Loucy (cell line): ENCODE measurements around the gene ARFGEF3.

Experiments used
- H2AFZ ChIP-seq: fragments of 200-600 bp; sonication (generic); 2 replicates; pipeline ENCODE4 v1.6.0; 2016; ENCODE audit warnings: antibody characterized with exemption, mild to moderate bottlenecking, low read length, moderate library complexity
- H3F3A ChIP-seq: fragments of 200-600 bp; 2 replicates; pipeline ENCODE4 v1.6.0; 2016; ENCODE audit warnings: antibody characterized with exemption, low read depth, mild to moderate bottlenecking
- H3K27me3 ChIP-seq: fragments of 200-600 bp; sonication (generic); 2 replicates; pipeline ENCODE4 v1.6.1; 2014; ENCODE audit warnings: low read length, mild to moderate bottlenecking; ENCODE audit not compliant: insufficient read depth, poor library complexity, severe bottlenecking
- H3K36me3 ChIP-seq: fragments of 200-600 bp; sonication (generic); 2 replicates; pipeline ENCODE4 v1.6.1; 2016; ENCODE audit warnings: low read length; ENCODE audit not compliant: insufficient read depth
- H3K4me1 ChIP-seq: fragments of 200-600 bp; sonication (generic); 2 replicates; pipeline ENCODE4 v1.5.1; 2014; ENCODE audit warnings: low read length, mild to moderate bottlenecking; ENCODE audit not compliant: insufficient read depth, poor library complexity, severe bottlenecking
- H3K4me2 ChIP-seq: fragments of 200-600 bp; sonication (generic); 2 replicates; pipeline ENCODE4 v1.6.0; 2014; ENCODE audit warnings: antibody characterized with exemption, low read length, low read depth, mild to moderate bottlenecking; ENCODE audit not compliant: poor library complexity, severe bottlenecking
- H3K4me3 ChIP-seq: fragments of 200-600 bp; sonication (generic); 2 replicates; pipeline ENCODE4 v1.5.1; 2014; ENCODE audit warnings: low read length, mild to moderate bottlenecking, mixed read lengths; ENCODE audit not compliant: poor library complexity, severe bottlenecking
- H3K79me2 ChIP-seq: fragments of 200-600 bp; sonication (generic); 2 replicates; pipeline ENCODE4 v1.6.1; 2014; ENCODE audit warnings: low read length; ENCODE audit not compliant: insufficient read depth
- H3K9ac ChIP-seq: fragments of 200-600 bp; sonication (generic); 2 replicates; pipeline ENCODE4 v1.6.0; 2014; ENCODE audit warnings: mild to moderate bottlenecking, low read depth, low read length, moderate library complexity; ENCODE audit not compliant: poor library complexity, severe bottlenecking
- H3K9me2 ChIP-seq: fragments of 200-600 bp; sonication (generic); replicated peaks from 2 replicates; pipeline ENCODE4 v1.6.1; 2016; ENCODE audit warnings: low read depth, low read length, mixed read lengths
- H3K9me3 ChIP-seq: fragments of 200-600 bp; sonication (generic); 2 replicates; pipeline ENCODE4 v1.6.1; 2014; ENCODE audit warnings: mild to moderate bottlenecking, antibody characterized with exemption, low read length, low read depth; ENCODE audit not compliant: insufficient read depth
- H4K20me1 ChIP-seq: fragments of 200-600 bp; sonication (generic); 2 replicates; pipeline ENCODE4 v1.6.0; 2014; ENCODE audit warnings: antibody characterized with exemption, low read length, mild to moderate bottlenecking; ENCODE audit not compliant: insufficient read depth, poor library complexity, severe bottlenecking
- EZH2phosphoT487 ChIP-seq: fragments of 200-600 bp; IDR thresholded peaks from 2 replicates; pipeline ENCODE4 v1.6.1; 2018; ENCODE audit warnings: antibody characterized with exemption, mild to moderate bottlenecking, moderate library complexity, borderline replicate concordance
- TF ChIP-seq, protein P1 (sequence below): fragments of 200-600 bp; sonication (generic); conservative IDR thresholded peaks from 2 replicates; pipeline ENCODE4 v1.5.1; 2014; ENCODE audit warnings: mild to moderate bottlenecking, antibody characterized with exemption, low read length

Gene ARFGEF3

DNA sequence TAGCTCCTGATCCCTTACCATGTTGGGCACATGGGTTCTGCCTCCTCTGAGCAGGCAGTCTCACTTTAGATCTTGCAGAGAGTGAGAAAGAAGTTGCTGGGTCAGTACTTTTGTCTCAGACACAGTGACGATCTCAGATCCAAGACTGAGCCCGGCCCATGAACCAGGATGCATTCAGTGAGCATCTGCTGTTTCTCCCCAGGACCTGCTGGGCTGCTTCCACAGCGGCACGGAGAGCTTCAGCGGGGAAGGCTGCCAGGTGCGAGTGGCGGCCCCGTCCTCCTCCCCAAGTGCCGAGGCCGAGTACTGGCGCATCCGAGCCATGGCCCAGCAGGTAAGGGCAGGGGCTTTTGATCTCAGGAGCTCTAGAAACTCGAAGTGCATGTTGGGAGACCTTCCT lies 162.1 kb downstream of the ARFGEF3 start:
- Histone ChIP-seq H3K4me2 (no peak overlapping the region), H3K9me3 (no peaks in the 10 kb centered on the region), H3K27me3 (no peaks in the 10 kb centered on the region), H3F3A (no peaks in the 10 kb centered on the region), H3K79me2 (no peaks in the 10 kb centered on the region), H3K9ac (no peak overlapping the region), H3K4me1 (no peaks in the 10 kb centered on the region), H2AFZ (no peak overlapping the region), H3K4me3 (no peak overlapping the region), H3K9me2 (no peaks in the 10 kb centered on the region), H4K20me1 (no peaks in the 10 kb centered on the region), H3K36me3 (no peaks in the 10 kb centered on the region)
- TF ChIP-seq, protein P1, sequence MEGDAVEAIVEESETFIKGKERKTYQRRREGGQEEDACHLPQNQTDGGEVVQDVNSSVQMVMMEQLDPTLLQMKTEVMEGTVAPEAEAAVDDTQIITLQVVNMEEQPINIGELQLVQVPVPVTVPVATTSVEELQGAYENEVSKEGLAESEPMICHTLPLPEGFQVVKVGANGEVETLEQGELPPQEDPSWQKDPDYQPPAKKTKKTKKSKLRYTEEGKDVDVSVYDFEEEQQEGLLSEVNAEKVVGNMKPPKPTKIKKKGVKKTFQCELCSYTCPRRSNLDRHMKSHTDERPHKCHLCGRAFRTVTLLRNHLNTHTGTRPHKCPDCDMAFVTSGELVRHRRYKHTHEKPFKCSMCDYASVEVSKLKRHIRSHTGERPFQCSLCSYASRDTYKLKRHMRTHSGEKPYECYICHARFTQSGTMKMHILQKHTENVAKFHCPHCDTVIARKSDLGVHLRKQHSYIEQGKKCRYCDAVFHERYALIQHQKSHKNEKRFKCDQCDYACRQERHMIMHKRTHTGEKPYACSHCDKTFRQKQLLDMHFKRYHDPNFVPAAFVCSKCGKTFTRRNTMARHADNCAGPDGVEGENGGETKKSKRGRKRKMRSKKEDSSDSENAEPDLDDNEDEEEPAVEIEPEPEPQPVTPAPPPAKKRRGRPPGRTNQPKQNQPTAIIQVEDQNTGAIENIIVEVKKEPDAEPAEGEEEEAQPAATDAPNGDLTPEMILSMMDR = no peak

DNA sequence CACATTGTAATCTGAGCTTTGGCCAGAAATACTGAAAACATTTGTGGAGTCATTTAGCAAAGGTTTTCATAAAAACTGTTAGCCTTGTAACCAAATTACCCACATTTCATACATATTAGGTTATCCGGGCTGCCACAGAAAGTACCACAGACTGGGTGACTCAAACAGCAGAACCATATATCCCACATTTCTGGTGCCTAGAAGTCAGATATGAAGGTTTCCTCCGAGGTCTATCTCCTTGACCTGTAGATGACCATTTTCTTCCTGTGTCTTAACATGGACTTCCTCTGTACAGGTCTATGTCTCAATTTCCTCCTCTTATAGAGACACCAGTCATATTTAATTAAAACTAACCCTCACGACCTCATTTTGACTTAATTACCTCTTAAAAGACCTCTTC lies 166.5 kb downstream of the ARFGEF3 start:
- H2AFZ ChIP-seq = no peak overlapping the region

DNA sequence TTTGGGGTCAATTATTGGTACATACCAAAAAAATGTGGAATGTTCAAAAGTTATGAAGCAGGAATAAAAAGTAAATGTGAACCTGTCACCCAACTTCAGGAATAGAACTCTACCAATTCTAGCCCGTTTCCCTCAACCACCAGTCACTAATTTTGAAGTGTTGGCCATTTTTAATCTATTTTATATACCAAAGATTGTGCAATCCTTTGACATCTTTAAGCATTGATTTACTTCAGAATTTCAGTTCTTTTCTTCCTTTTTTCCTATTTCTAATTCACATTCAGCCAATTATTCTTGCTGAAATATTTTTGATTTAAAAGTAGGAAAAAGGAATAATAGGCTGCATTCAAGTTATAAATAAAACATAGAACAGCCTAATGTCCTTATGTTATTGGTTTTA lies 169.0 kb downstream of the ARFGEF3 start:
- Histone ChIP-seq H3K9ac (no peak overlapping the region), H2AFZ (no peak overlapping the region), H3K27me3 (no peaks in the 10 kb centered on the region), H3K4me2 (no peak overlapping the region), H3K4me3 (no peak overlapping the region), H3K9me3 (no peaks in the 10 kb centered on the region), H3K9me2 (no peaks in the 10 kb centered on the region), H3K36me3 (no peaks in the 10 kb centered on the region), H3K4me1 (no peaks in the 10 kb centered on the region), H3K79me2 (no peaks in the 10 kb centered on the region), H3F3A (no peaks in the 10 kb centered on the region), H4K20me1 (no peaks in the 10 kb centered on the region)
- TF ChIP-seq EZH2phosphoT487 = no peak
- TF ChIP-seq, protein P1 = no peak

More for the DNA sequence above, 166.5 kb downstream of the ARFGEF3 start:
- Histone ChIP-seq H3F3A (no peaks in the 10 kb centered on the region), H3K4me2 (no peak overlapping the region), H3K4me1 (no peaks in the 10 kb centered on the region), H3K36me3 (no peaks in the 10 kb centered on the region), H3K9me2 (no peaks in the 10 kb centered on the region), H3K79me2 (no peaks in the 10 kb centered on the region), H3K4me3 (no peak overlapping the region), H3K9me3 (no peaks in the 10 kb centered on the region), H3K9ac (no peak overlapping the region), H4K20me1 (no peaks in the 10 kb centered on the region), H3K27me3 (no peaks in the 10 kb centered on the region)
- TF ChIP-seq, protein P1 = no peak
- TF ChIP-seq EZH2phosphoT487 = no peak
